Effector memory CD8-positive, alpha-beta T cell (primary cell): ENCODE data around the gene JAGN1.
"Not testable (repeated sequence)": the region's sequence is repeated elsewhere in the genome, so short reads cannot be mapped to it uniquely, and the experiment has no call there.

Experiments
- ATAC-seq: fragments of 150-1000 bp; cut with Tn5 transposase; replicated peaks from 2 replicates; pipeline ENCODE4 v1.10.0; 2021; ENCODE audit warnings: mild to moderate bottlenecking, moderate library complexity
- DNase-seq, 3 experiments: peaks; one replicate each; pipeline ENCODE4 v3.0.0; 2021
- H3K27ac Mint-ChIP-seq, 2 donors: one replicate each; pipeline ENCODE4 v1.8.0; 2022; ENCODE audit warnings: mild to moderate bottlenecking in 2 of 2, mixed read lengths in 2 of 2, moderate library complexity in 2 of 2
- H3K27me3 Mint-ChIP-seq, 2 donors: one replicate each; pipeline ENCODE4 v1.8.0; 2022; ENCODE audit warnings: mixed read lengths in 2 of 2
- H3K36me3 Mint-ChIP-seq: one replicate; pipeline ENCODE4 v1.8.0; 2022; ENCODE audit warnings: mild to moderate bottlenecking, moderate library complexity, mixed read lengths; ENCODE audit not compliant: insufficient read depth
- H3K4me1 Mint-ChIP-seq, 2 donors: one replicate each; pipeline ENCODE4 v1.8.0; 2022; ENCODE audit warnings: low read depth in 2 of 2, mixed read lengths in 2 of 2
- H3K4me3 Mint-ChIP-seq, 2 donors: one replicate each; pipeline ENCODE4 v1.8.0; 2022; ENCODE audit warnings: mild to moderate bottlenecking in 2 of 2, mixed read lengths in 2 of 2, moderate library complexity in 2 of 2
- H3K9me3 Mint-ChIP-seq, 2 donors: one replicate each; pipeline ENCODE4 v1.8.0; 2022; ENCODE audit warnings: mixed read lengths in 2 of 2

JAGN1 gene

DNA sequence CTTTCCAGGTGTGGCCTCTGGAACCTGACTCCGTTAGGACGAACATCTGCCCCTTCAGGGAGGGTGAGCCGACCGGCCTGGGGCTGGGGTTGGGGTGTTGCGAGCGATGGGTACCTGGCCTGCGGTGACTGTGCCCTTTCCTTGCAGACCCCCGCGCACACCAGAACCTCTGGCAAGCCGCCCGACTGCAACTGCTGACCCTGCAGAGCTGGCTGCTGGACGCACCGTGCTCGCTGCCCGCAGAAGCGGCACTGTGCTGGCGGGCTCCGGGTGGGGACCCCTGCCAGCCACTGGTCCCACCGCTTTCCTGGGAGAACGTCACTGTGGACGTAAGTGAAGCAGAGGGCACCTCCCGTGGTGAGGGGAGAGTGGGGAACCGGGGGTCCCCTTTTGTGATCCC is 37.7 kb downstream of the JAGN1 start:
- ATAC-seq (no peak), DNase-seq (no peak)
- Mint-ChIP-seq H3K4me1 (peaks cover 9 to 10% of the 10 kb centered on the region in 2 donors), H3K9me3 (no peaks in the 10 kb centered on the region), H3K36me3 (peaks cover 11% of the 10 kb centered on the region), H3K27me3 (peaks cover 20 to 21% of the 10 kb centered on the region in 2 donors), H3K4me3 (no peak overlapping the region), H3K27ac (no peak overlapping the region)

GRCh38 chr3:9930804-9931418 is 40.5 kb downstream of the JAGN1 start:
- DNase-seq, result no peak
- Mint-ChIP-seq H3K9me3 (no peaks in the 10 kb centered on the region), H3K4me3 (no peak overlapping the region), H3K36me3 (peaks cover 21% of the 10 kb centered on the region), H3K4me1 (peaks cover 30 to 33% of the 10 kb centered on the region in 2 donors), H3K27ac (peak overlapping the region; percentile 98 to 100), H3K27me3 (no peaks in the 10 kb centered on the region)
- no peak for ATAC-seq

DNA sequence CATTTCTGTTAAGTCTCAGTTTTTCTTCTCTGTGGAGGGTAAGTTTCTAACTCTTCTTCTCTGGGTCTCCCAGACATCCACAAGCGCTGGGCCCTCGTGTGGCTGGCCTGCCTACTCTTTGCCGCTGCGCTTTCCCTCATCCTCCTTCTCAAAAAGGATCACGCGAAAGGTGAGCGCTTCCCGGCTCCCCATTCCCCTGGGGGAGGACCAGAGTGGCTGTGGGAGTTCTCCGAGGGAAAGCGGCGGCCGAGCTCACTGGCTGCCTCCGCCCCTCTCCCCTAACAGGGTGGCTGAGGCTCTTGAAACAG is 42.1 kb downstream of the JAGN1 start:
- no peak for ATAC-seq
- peak overlapping the region; percentile 94 to 97 for H3K4me3 Mint-ChIP-seq
- H3K4me1 Mint-ChIP-seq, result peaks cover 30 to 36% of the 10 kb centered on the region in 2 donors
- no peaks in the 10 kb centered on the region for H3K9me3 Mint-ChIP-seq
- H3K36me3 Mint-ChIP-seq, result peaks cover 21% of the 10 kb centered on the region
- H3K27me3 Mint-ChIP-seq, result no peaks in the 10 kb centered on the region
- no peak for DNase-seq
- H3K27ac Mint-ChIP-seq, result peak overlapping the region; percentile 98 to 100

- ATAC-seq (peak; percentile 69), DNase-seq (peak; percentile 80 to 82 (median 80))
- H3K4me3 Mint-ChIP-seq, result peak overlapping the region; percentile 94 to 97
- H3K4me1 Mint-ChIP-seq, result peaks cover 30 to 36% of the 10 kb centered on the region in 2 donors
- H3K27ac Mint-ChIP-seq, result peak overlapping the region; percentile 98 to 100
- peaks cover 21% of the 10 kb centered on the region for H3K36me3 Mint-ChIP-seq
- H3K27me3 Mint-ChIP-seq, result no peaks in the 10 kb centered on the region
- H3K9me3 Mint-ChIP-seq, result no peaks in the 10 kb centered on the region
Observed at GRCh38 chr3:9932843-9933560, 42.6 kb downstream of the JAGN1 start.

DNA sequence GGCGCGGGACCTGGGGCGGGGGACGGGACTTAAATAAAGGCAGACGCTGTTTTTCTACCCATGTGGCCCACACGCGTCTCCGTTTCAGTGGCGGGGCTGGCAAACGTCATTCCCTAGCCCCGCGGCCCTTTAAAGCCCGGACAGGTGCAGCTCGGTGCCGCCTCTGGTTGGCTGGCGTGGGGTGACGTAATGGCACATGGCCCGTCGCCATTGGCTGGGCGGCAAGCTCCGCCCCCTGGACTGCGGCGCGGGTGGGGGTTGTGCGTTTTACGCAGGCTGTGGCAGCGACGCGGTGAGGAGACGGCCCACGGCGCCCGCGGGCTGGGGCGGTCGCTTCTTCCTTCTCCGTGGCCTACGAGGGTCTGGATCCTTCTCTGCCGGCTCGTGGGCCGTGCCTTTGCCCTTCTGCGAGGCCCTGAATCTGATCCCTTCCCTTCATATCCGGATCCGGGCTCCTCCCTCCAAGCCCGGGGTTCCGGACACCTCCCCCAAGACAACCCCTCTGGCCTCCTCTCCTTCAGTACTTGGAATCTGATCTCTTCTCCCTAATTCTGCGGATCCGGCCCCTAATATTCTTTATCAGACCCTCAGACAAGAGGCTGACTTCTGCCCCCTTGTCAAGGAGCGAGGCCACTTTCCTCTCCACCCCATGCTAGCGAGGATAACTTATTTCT is 43.3 kb downstream of the JAGN1 start, which contains the start of gene CRELD1:
TSS of gene CRELD1 (plus strand) at position 274 of the 674 bp plus-strand sequence. CDS start 605 bp downstream, outside the sequence.
- ATAC-seq, result peak; percentile 78
- Mint-ChIP-seq H3K36me3 (peaks cover 25% of the 10 kb centered on the region), H3K4me1 (peaks cover 30 to 36% of the 10 kb centered on the region in 2 donors), H3K4me3 (peak within 1 kb of the TSS; percentile 94 to 97), H3K9me3 (no peaks in the 10 kb centered on the region), H3K27ac (peak within 1 kb of the TSS; percentile 98 to 100), H3K27me3 (no peaks in the 10 kb centered on the region)
- DNase-seq, result peak; percentile 97 to 98 (median 98)

- no peaks in the 10 kb centered on the region for H3K9me3 Mint-ChIP-seq
- H3K27ac Mint-ChIP-seq, result peak overlapping the region; percentile 98 to 100
- peak overlapping the region; percentile 94 to 97 for H3K4me3 Mint-ChIP-seq
- H3K36me3 Mint-ChIP-seq, result peaks cover 25% of the 10 kb centered on the region
- no peak for DNase-seq
- peak; percentile 6 for ATAC-seq
- H3K27me3 Mint-ChIP-seq, result no peaks in the 10 kb centered on the region
- peaks cover 30 to 36% of the 10 kb centered on the region in 2 donors for H3K4me1 Mint-ChIP-seq
Observed at GRCh38 chr3:9934235-9934621, 43.8 kb downstream of the JAGN1 start.

DNA sequence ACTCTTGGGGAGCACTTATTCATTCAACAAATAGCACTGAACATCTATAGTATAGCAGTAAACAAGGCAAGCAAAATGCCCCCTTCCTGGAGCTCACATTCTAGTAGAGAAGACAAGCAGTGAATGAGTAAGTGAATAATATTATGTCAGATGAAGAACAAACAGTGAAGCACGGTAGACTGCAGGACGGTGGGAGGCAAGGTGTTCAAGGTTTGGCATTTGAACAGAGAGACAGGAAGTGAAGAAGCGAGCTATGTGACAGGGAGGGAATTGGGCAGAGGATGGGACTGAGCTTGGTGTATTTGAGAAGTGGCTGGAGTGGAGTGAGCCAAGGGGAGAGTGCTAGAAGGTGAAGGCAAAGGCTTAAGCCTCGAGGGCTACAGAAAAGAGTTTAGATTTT is 44.6 kb downstream of the JAGN1 start:
- Mint-ChIP-seq H3K4me3 (peak overlapping the region; percentile 94 to 97), H3K27me3 (no peaks in the 10 kb centered on the region), H3K36me3 (peaks cover 25% of the 10 kb centered on the region), H3K4me1 (peaks cover 30 to 36% of the 10 kb centered on the region in 2 donors), H3K27ac (peak overlapping the region; percentile 98 to 100), H3K9me3 (no peaks in the 10 kb centered on the region)
- DNase-seq (no peak), ATAC-seq (no peak)

DNA sequence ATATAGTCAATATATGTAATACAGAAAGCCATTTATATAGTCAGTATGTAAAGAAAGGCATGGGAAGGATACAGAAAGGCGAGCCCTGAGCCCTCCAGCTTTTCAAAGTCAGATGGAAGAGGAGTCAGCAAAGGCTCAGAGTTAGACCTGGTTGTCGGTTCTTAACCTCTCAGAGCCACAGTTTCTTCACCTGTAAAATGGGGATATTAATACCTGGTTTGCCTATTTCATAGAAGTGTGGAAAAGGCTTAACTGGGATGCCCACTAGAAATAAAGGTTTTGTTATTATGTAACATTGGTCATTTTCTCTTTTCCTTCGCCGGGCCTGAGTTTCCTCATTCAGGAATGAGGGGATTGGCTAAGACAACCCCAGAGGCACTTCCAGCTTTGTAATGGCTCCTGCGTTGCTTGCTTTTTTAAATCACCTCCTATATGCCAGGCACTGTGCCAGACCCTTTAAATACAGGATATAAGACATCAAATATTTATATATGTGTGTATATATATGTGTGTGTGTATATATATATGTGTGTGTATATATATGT is 45.6 kb downstream of the JAGN1 start:
- no peaks in the 10 kb centered on the region for H3K9me3 Mint-ChIP-seq
- peaks cover 27% of the 10 kb centered on the region for H3K36me3 Mint-ChIP-seq
- H3K4me1 Mint-ChIP-seq, result peaks cover 28 to 36% of the 10 kb centered on the region in 2 donors
- ATAC-seq (no peak), DNase-seq (no peak)
- H3K27me3 Mint-ChIP-seq, result no peaks in the 10 kb centered on the region
- peak overlapping the region in 1 of 2 donors; percentile 25 for H3K4me3 Mint-ChIP-seq
- peak overlapping the region in 1 of 2 donors; percentile 100 for H3K27ac Mint-ChIP-seq

DNA sequence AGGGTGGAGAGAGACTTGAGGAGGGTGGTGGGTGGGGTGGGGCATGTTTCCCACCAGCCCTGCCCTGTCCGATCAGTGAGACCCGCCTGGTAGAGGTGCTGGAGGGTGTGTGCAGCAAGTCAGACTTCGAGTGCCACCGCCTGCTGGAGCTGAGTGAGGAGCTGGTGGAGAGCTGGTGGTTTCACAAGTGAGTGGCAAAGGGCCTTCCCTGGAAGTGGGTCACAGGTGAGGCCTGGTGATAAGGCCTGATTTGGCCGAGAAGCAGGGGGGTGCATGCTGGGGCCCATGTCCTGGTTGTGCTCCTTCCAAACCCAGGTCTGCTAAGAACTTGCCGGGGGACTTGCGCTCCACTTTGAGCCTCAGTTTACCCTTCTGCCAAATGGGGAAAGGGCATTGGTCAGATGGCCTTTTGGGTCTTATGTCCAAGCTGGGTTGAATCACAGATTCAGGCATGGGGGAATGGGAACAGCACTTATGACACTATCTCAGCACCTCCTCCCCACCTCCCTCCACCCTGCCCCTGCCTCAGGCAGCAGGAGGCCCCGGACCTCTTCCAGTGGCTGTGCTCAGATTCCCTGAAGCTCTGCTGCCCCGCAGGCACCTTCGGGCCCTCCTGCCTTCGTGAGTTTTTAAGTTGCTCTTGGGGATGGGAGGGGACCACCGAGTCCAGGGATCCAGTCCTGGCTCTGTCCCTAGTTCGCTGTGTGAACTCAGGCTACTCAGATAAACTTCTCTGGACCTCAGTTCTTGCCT is 47.3 kb downstream of the JAGN1 start:
- DNase-seq (no peak), ATAC-seq (no peak)
- H3K36me3 Mint-ChIP-seq, result peaks cover 22% of the 10 kb centered on the region
- no peaks in the 10 kb centered on the region for H3K27me3 Mint-ChIP-seq
- H3K9me3 Mint-ChIP-seq, result no peaks in the 10 kb centered on the region
- H3K4me3 Mint-ChIP-seq, result no peak overlapping the region
- H3K27ac Mint-ChIP-seq, result no peak overlapping the region
- peaks cover 25 to 27% of the 10 kb centered on the region in 2 donors for H3K4me1 Mint-ChIP-seq

GRCh38 chr3:9938966-9939365 is 48.6 kb downstream of the JAGN1 start:
- ATAC-seq, result no peak
- Mint-ChIP-seq H3K4me3 (no peak overlapping the region), H3K9me3 (no peaks in the 10 kb centered on the region), H3K27ac (no peak overlapping the region), H3K27me3 (no peaks in the 10 kb centered on the region), H3K36me3 (peaks cover 9% of the 10 kb centered on the region), H3K4me1 (peaks cover 19 to 23% of the 10 kb centered on the region in 2 donors)
- DNase-seq, result no peak

- H3K4me3 Mint-ChIP-seq, H3K36me3 Mint-ChIP-seq, H3K27me3 Mint-ChIP-seq, H3K27ac Mint-ChIP-seq, ATAC-seq, H3K9me3 Mint-ChIP-seq, DNase-seq: not testable (repeated sequence)
- peaks cover 9 to 13% of the 10 kb centered on the region in 2 donors for H3K4me1 Mint-ChIP-seq
Observed at GRCh38 chr3:9939906-9940305, 49.5 kb downstream of the JAGN1 start.

DNA sequence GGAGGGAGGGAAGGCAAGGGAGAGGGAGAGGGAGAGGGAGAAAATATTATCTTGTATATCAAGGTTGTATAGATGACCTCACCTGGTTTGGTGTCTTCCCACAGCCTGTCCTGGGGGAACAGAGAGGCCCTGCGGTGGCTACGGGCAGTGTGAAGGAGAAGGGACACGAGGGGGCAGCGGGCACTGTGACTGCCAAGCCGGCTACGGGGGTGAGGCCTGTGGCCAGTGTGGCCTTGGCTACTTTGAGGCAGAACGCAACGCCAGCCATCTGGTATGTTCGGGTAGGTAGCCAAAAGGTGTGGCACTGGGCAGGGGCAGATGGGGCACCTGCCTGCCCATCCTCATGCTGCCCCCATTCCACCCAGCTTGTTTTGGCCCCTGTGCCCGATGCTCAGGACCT is 50.3 kb downstream of the JAGN1 start:
- ATAC-seq (no peak), DNase-seq (no peak)
- H3K27ac Mint-ChIP-seq, result no peak overlapping the region
- H3K36me3 Mint-ChIP-seq, result peaks cover 6% of the 10 kb centered on the region
- no peak overlapping the region for H3K4me3 Mint-ChIP-seq
- no peaks in the 10 kb centered on the region for H3K9me3 Mint-ChIP-seq
- H3K27me3 Mint-ChIP-seq, result no peaks in the 10 kb centered on the region
- peaks cover under 1 to 5% of the 10 kb centered on the region in 2 donors for H3K4me1 Mint-ChIP-seq

DNA sequence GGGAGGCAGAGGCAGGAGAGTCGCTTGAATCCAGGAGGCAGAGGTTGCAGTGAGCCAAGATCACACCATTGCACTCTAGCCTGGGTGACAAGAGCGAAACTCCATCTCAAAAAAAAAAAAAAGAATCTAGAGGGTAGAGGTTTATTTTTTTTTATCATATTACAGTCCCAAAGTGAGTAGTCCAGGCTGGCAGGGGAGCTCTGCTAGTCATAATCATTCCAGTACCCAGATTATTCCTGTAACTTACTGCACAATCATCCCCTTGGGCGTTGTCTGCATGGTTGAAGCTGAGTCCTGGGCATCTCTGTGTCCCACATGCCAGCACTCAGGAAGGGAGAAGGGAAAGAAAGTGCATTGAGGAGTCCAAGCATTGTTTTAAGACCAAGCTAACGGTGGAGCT is 51.8 kb downstream of the JAGN1 start:
- no peak for DNase-seq
- Mint-ChIP-seq H3K27me3 (no peaks in the 10 kb centered on the region), H3K9me3 (no peaks in the 10 kb centered on the region), H3K36me3 (peaks cover 6% of the 10 kb centered on the region), H3K4me1 (peaks cover 0 to 3% of the 10 kb centered on the region in 2 donors), H3K4me3 (no peak overlapping the region), H3K27ac (peak overlapping the region in 1 of 2 donors; percentile 60)
- ATAC-seq, result no peak
